Liver (tissue), 3 donors: ENCODE data around the gene MANSC1.

Experiments
- CTCF ChIP-seq: fragments of 150-350 bp; IDR thresholded peaks from 2 replicates; pipeline ENCODE4 v1.5.1; 2017; ENCODE audit warnings: improper control_type of control experiment, low read depth, low read length; ENCODE audit not compliant: missing input control
- GABPA ChIP-seq, 2 donors: IDR thresholded peaks in 1 of 2; conservative IDR thresholded peaks in 1 of 2; 2 replicates each; pipeline ENCODE4 v1.6.1; 2016; ENCODE audit warnings: antibody characterized with exemption in 2 of 2, mild to moderate bottlenecking in 1 of 2, moderate library complexity in 1 of 2
- JUND ChIP-seq, 2 donors: IDR thresholded peaks; 2 replicates each; pipeline ENCODE4 v1.6.1; 2016; ENCODE audit warnings: antibody characterized with exemption in 2 of 2
- donor health status: healthy.
- donor health status: healthy.

DNA sequence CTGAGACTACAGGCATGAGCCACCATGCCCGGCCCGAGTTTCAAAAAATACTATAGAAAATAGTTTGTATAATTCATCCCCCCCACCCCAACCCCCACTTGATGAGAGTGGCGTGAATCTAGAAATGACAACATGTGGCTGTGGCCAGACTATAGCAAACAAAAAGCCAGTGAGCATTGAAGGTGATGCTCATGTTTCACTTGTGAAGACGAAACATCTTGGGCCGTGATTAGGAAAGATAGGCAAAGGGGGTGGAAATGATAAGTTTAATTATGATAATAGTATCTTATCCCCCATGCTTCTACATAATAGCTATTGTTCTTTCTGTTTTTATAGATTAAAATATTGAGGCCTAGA is 15.4 kb upstream of the MANSC1 start:
- no peak for TF ChIP-seq CTCF
- no peak for TF ChIP-seq GABPA (IDR thresholded peaks at IDR 0.05 in 1 of 2, conservative IDR thresholded peaks at IDR 0.05 in 1 of 2)
- TF ChIP-seq JUND (IDR thresholded peaks at IDR 0.05): no peak
